ENCODE measurements around the gene METTL21A. TPM values are rescaled to one million over a fixed set of nuclear protein-coding genes. Genes with fewer than 3 reads are reported as not detected.

The METTL21A gene
- total and polyA plus RNA-seq, 2 donors (not counting 1 experiment from before 2014, with no cell fraction given): 9.4 to 11.4 TPM

GRCh38 chr2:207594731-207595130 lies 30.5 kb downstream of the METTL21A start:
- H3K9me3 ChIP-seq (ENCODE audit: control insufficient read depth, insufficient read depth, low read depth, low read length): no peaks in the 10 kb centered on the region
- no peak overlapping the region for H3K27ac ChIP-seq (ENCODE audit: insufficient read depth, low read length)
- no peak overlapping the region for H2AFZ ChIP-seq (ENCODE audit: low read length)
- H3K9ac ChIP-seq (ENCODE audit: insufficient read depth, low read length): no peak overlapping the region
- H3K36me3 ChIP-seq (ENCODE audit: control insufficient read depth, insufficient read depth, low read length): no peaks in the 10 kb centered on the region
- no peaks in the 10 kb centered on the region for H4K20me1 ChIP-seq (ENCODE audit: control insufficient read depth, extremely low read depth, insufficient read depth, low read length)
- TF ChIP-seq CTCF (conservative IDR thresholded peaks at IDR 0.05 in 1 of 2, IDR thresholded peaks at IDR 0.05 in 1 of 2; ENCODE audit: low read depth in 1 of 2, low read length in 2 of 2) (no peak), EZH2 (IDR thresholded peaks at IDR 0.05; ENCODE audit: low read length, missing control alignments) (no peak)
- DNase-seq (ENCODE audit: low read depth in 2 of 2): no peak
- no peak overlapping the region for H3K4me3 ChIP-seq (replicated peaks in 1 of 4; ENCODE audit: control extremely low read depth in 1 of 4, insufficient read depth in 1 of 4, low read depth in 3 of 4, low read length in 4 of 4)
- H3K79me2 ChIP-seq (ENCODE audit: control insufficient read depth, insufficient read depth, low read length): no peaks in the 10 kb centered on the region
- H3K4me2 ChIP-seq (ENCODE audit: extremely low read depth, insufficient read depth, low read length): no peak overlapping the region
- no peaks in the 10 kb centered on the region for H3K27me3 ChIP-seq (ENCODE audit: control insufficient read depth, insufficient read depth, low read length)
- no peaks in the 10 kb centered on the region for H3K4me1 ChIP-seq (ENCODE audit: control insufficient read depth, extremely low read depth, insufficient read depth, low read length)

GRCh38 chr2:207594264-207594663 lies 30.9 kb downstream of the METTL21A start:
- Histone ChIP-seq H3K36me3 (ENCODE audit: control insufficient read depth, insufficient read depth, low read length) (no peaks in the 10 kb centered on the region), H2AFZ (ENCODE audit: low read length) (no peak overlapping the region), H3K79me2 (ENCODE audit: control insufficient read depth, insufficient read depth, low read length) (no peaks in the 10 kb centered on the region), H3K27me3 (ENCODE audit: control insufficient read depth, insufficient read depth, low read length) (no peaks in the 10 kb centered on the region), H3K4me1 (ENCODE audit: control insufficient read depth, extremely low read depth, insufficient read depth, low read length) (no peaks in the 10 kb centered on the region), H3K27ac (ENCODE audit: insufficient read depth, low read length) (no peak overlapping the region), H3K4me2 (ENCODE audit: extremely low read depth, insufficient read depth, low read length) (no peak overlapping the region), H4K20me1 (ENCODE audit: control insufficient read depth, extremely low read depth, insufficient read depth, low read length) (no peaks in the 10 kb centered on the region), H3K4me3 (replicated peaks in 1 of 4; ENCODE audit: control extremely low read depth in 1 of 4, insufficient read depth in 1 of 4, low read depth in 3 of 4, low read length in 4 of 4) (no peak overlapping the region), H3K9ac (ENCODE audit: insufficient read depth, low read length) (no peak overlapping the region), H3K9me3 (ENCODE audit: control insufficient read depth, insufficient read depth, low read depth, low read length) (no peaks in the 10 kb centered on the region)
- DNase-seq (ENCODE audit: low read depth in 2 of 2): no peak
- no peak for TF ChIP-seq CTCF (conservative IDR thresholded peaks at IDR 0.05 in 1 of 2, IDR thresholded peaks at IDR 0.05 in 1 of 2; ENCODE audit: low read depth in 1 of 2, low read length in 2 of 2)
- TF ChIP-seq EZH2 (IDR thresholded peaks at IDR 0.05; ENCODE audit: low read length, missing control alignments): no peak

- Histone ChIP-seq H3K27ac (ENCODE audit: insufficient read depth, low read length) (no peak overlapping the region), H3K79me2 (ENCODE audit: control insufficient read depth, insufficient read depth, low read length) (no peaks in the 10 kb centered on the region), H3K4me3 (replicated peaks in 1 of 4; ENCODE audit: control extremely low read depth in 1 of 4, insufficient read depth in 1 of 4, low read depth in 3 of 4, low read length in 4 of 4) (no peak overlapping the region), H3K27me3 (ENCODE audit: control insufficient read depth, insufficient read depth, low read length) (no peaks in the 10 kb centered on the region), H4K20me1 (ENCODE audit: control insufficient read depth, extremely low read depth, insufficient read depth, low read length) (no peaks in the 10 kb centered on the region), H2AFZ (ENCODE audit: low read length) (no peak overlapping the region), H3K9ac (ENCODE audit: insufficient read depth, low read length) (no peak overlapping the region), H3K4me2 (ENCODE audit: extremely low read depth, insufficient read depth, low read length) (no peak overlapping the region), H3K4me1 (ENCODE audit: control insufficient read depth, extremely low read depth, insufficient read depth, low read length) (no peaks in the 10 kb centered on the region), H3K36me3 (ENCODE audit: control insufficient read depth, insufficient read depth, low read length) (no peaks in the 10 kb centered on the region), H3K9me3 (ENCODE audit: control insufficient read depth, insufficient read depth, low read depth, low read length) (no peaks in the 10 kb centered on the region)
- no peak for DNase-seq (ENCODE audit: low read depth in 2 of 2)
- no peak for TF ChIP-seq EZH2 (IDR thresholded peaks at IDR 0.05; ENCODE audit: low read length, missing control alignments)
- TF ChIP-seq CTCF (conservative IDR thresholded peaks at IDR 0.05 in 1 of 2, IDR thresholded peaks at IDR 0.05 in 1 of 2; ENCODE audit: low read depth in 1 of 2, low read length in 2 of 2): no peak
Observed at GRCh38 chr2:207593277-207593676, 31.9 kb downstream of the METTL21A start.

Data from fibroblast of lung (primary cell).